ENCODE data around the gene THUMPD3.

Gene THUMPD3

DNA sequence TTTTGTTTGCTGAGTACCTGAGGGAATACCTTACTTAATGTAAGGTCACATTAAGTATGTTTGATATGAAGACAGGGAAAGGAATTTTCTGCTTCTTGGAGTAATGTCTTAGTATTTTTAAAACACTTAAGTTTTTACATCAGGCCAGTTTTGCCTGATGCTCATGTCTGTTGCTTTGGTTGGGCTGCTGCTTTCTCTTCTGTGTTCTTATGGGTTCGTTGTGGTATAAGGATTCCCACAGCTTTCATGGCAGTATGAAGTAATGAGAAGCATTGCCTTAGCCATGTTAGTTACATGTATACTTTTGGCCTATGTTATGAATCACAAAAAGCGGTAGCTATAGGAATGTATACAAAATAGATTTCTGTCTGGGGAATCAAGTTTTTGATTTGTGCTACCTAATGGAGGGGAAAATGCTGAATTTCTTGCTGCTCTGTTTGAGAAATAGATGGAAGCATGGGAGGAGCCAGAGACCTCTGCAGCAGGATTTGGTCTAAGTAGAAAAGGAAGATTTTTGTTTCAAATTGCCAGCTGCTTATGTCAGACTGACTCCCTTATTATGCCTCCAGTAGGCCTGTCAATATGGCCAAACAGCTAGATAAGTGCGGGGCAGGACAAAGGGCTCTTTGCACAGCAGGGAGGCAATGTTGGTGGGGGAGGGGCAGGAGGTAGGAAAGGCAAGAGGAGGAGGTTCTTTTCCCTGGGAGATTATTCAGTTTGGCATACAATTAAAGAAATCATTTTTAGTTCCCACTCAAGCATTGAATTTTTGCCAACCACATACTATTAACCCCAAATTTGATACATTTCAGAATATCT is 39.8 kb downstream of the THUMPD3 start:
- H4K20me1 ChIP-seq (ENCODE audit: insufficient read depth, low read length, poor library complexity, severe bottlenecking): peaks cover 99% of the 10 kb centered on the region
- no peaks in the 10 kb centered on the region for H3K36me3 ChIP-seq (ENCODE audit: insufficient read depth, low read length)
- peak overlapping the region; percentile 81 for H3K4me3 ChIP-seq (ENCODE audit: low read length, poor library complexity, severe bottlenecking)
- H3K9me2 ChIP-seq (replicated peaks; ENCODE audit: low read depth, low read length): no peaks in the 10 kb centered on the region
- no peak overlapping the region for H2AFZ ChIP-seq (ENCODE audit: low read length)
- no peaks in the 10 kb centered on the region for H3F3A ChIP-seq (ENCODE audit: low read depth)
- TF ChIP-seq EZH2phosphoT487 (IDR thresholded peaks at IDR 0.05; ENCODE audit: borderline replicate concordance): no peak
- TF ChIP-seq, protein P1, sequence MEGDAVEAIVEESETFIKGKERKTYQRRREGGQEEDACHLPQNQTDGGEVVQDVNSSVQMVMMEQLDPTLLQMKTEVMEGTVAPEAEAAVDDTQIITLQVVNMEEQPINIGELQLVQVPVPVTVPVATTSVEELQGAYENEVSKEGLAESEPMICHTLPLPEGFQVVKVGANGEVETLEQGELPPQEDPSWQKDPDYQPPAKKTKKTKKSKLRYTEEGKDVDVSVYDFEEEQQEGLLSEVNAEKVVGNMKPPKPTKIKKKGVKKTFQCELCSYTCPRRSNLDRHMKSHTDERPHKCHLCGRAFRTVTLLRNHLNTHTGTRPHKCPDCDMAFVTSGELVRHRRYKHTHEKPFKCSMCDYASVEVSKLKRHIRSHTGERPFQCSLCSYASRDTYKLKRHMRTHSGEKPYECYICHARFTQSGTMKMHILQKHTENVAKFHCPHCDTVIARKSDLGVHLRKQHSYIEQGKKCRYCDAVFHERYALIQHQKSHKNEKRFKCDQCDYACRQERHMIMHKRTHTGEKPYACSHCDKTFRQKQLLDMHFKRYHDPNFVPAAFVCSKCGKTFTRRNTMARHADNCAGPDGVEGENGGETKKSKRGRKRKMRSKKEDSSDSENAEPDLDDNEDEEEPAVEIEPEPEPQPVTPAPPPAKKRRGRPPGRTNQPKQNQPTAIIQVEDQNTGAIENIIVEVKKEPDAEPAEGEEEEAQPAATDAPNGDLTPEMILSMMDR (conservative IDR thresholded peaks at IDR 0.05; ENCODE audit: low read length): no peak
- H3K9ac ChIP-seq (ENCODE audit: low read depth, low read length, poor library complexity, severe bottlenecking): peak overlapping the region; percentile 98
- peak overlapping the region; percentile 96 for H3K4me2 ChIP-seq (ENCODE audit: low read depth, low read length, poor library complexity, severe bottlenecking)
- H3K79me2 ChIP-seq (ENCODE audit: insufficient read depth, low read length): peaks cover 100% of the 10 kb centered on the region
- H3K4me1 ChIP-seq (ENCODE audit: insufficient read depth, low read length, poor library complexity, severe bottlenecking): peaks cover 65% of the 10 kb centered on the region
- H3K27me3 ChIP-seq (ENCODE audit: insufficient read depth, low read length, poor library complexity, severe bottlenecking): peaks cover 5% of the 10 kb centered on the region
- no peaks in the 10 kb centered on the region for H3K9me3 ChIP-seq (ENCODE audit: insufficient read depth, low read depth, low read length)

DNA sequence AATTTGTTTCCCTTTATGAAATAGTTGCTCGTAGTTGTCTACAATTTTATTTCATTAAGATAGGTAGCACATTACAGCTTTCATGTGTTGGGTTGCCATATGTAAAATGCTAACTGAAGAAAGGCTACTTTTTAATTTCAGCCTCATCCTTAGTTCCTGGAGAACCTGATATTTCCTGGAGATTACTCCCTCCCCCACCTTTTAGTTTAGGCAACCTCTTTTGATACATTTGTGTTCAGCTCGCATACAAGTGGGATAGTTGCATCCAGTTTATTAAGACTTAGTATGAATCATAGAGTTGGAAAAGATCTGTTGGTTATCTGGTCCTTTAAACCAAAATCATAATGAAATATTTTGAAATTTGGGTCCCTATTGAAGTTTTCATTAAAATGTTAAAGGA is 40.6 kb downstream of the THUMPD3 start:
- no peaks in the 10 kb centered on the region for H3K9me2 ChIP-seq (replicated peaks; ENCODE audit: low read depth, low read length)
- H3K79me2 ChIP-seq (ENCODE audit: insufficient read depth, low read length): peaks cover 100% of the 10 kb centered on the region
- H2AFZ ChIP-seq (ENCODE audit: low read length): no peak overlapping the region
- H3K9me3 ChIP-seq (ENCODE audit: insufficient read depth, low read depth, low read length): no peaks in the 10 kb centered on the region
- no peaks in the 10 kb centered on the region for H3F3A ChIP-seq (ENCODE audit: low read depth)
- peak overlapping the region; percentile 81 for H3K4me3 ChIP-seq (ENCODE audit: low read length, poor library complexity, severe bottlenecking)
- TF ChIP-seq, protein P1 (conservative IDR thresholded peaks at IDR 0.05; ENCODE audit: low read length): no peak
- TF ChIP-seq EZH2phosphoT487 (IDR thresholded peaks at IDR 0.05; ENCODE audit: borderline replicate concordance): no peak
- H3K36me3 ChIP-seq (ENCODE audit: insufficient read depth, low read length): no peaks in the 10 kb centered on the region
- peak overlapping the region; percentile 98 for H3K9ac ChIP-seq (ENCODE audit: low read depth, low read length, poor library complexity, severe bottlenecking)
- no peaks in the 10 kb centered on the region for H3K27me3 ChIP-seq (ENCODE audit: insufficient read depth, low read length, poor library complexity, severe bottlenecking)
- H3K4me2 ChIP-seq (ENCODE audit: low read depth, low read length, poor library complexity, severe bottlenecking): peak overlapping the region; percentile 96
- peaks cover 100% of the 10 kb centered on the region for H4K20me1 ChIP-seq (ENCODE audit: insufficient read depth, low read length, poor library complexity, severe bottlenecking)
- peaks cover 65% of the 10 kb centered on the region for H3K4me1 ChIP-seq (ENCODE audit: insufficient read depth, low read length, poor library complexity, severe bottlenecking)

DNA sequence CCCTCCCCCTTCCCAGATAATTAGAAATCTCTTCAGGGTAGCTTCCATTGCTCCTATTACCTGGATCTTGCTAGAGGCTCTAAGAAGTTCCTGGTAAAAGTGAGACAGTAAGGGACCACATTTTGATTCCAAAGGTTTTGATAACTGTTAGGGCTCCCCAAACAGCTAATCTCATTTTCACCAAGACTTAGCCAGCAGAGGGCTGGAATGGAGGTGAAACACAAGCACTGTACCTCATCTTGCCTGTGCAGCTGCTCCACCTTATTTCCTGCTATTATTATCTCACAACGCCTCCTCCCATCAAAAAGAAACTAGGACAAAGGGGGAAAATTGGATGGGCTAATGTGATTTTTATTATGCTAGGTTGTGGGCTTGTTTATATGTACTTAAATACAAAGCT is 41.8 kb downstream of the THUMPD3 start:
- Histone ChIP-seq H3K36me3 (ENCODE audit: insufficient read depth, low read length) (no peaks in the 10 kb centered on the region), H3F3A (ENCODE audit: low read depth) (no peaks in the 10 kb centered on the region), H4K20me1 (ENCODE audit: insufficient read depth, low read length, poor library complexity, severe bottlenecking) (peaks cover 100% of the 10 kb centered on the region), H3K4me2 (ENCODE audit: low read depth, low read length, poor library complexity, severe bottlenecking) (peak overlapping the region; percentile 96), H3K27me3 (ENCODE audit: insufficient read depth, low read length, poor library complexity, severe bottlenecking) (no peaks in the 10 kb centered on the region), H3K4me1 (ENCODE audit: insufficient read depth, low read length, poor library complexity, severe bottlenecking) (peaks cover 65% of the 10 kb centered on the region), H3K9ac (ENCODE audit: low read depth, low read length, poor library complexity, severe bottlenecking) (peak overlapping the region; percentile 35), H3K9me2 (replicated peaks; ENCODE audit: low read depth, low read length) (no peaks in the 10 kb centered on the region), H3K4me3 (ENCODE audit: low read length, poor library complexity, severe bottlenecking) (peak overlapping the region; percentile 81), H2AFZ (ENCODE audit: low read length) (no peak overlapping the region), H3K79me2 (ENCODE audit: insufficient read depth, low read length) (peaks cover 100% of the 10 kb centered on the region), H3K9me3 (ENCODE audit: insufficient read depth, low read depth, low read length) (no peaks in the 10 kb centered on the region)
- TF ChIP-seq, protein P1 (conservative IDR thresholded peaks at IDR 0.05; ENCODE audit: low read length): peak; percentile 30; the same call in 1 of the 2 replicates
- TF ChIP-seq EZH2phosphoT487 (IDR thresholded peaks at IDR 0.05; ENCODE audit: borderline replicate concordance): no peak
